HL-60 (cell line): ENCODE data around the gene ACTR6.

ENCODE experiments used
- DNase-seq, 2 experiments: peaks; one replicate each; pipeline ENCODE4 v3.0.0-alpha.2; 2010 to 2020; ENCODE audit warnings: low read depth in 1 of 2, low spot score in 1 of 2
- H3K27ac ChIP-seq: fragments of 250-450 bp; sonication (Bioruptor Pico); replicated peaks from 2 replicates; pipeline ENCODE4 v1.5.1; 2020; ENCODE audit warnings: mild to moderate bottlenecking, moderate library complexity
- H3K27me3 ChIP-seq: fragments of 250-450 bp; sonication (Bioruptor Pico); 2 replicates; pipeline ENCODE4 v1.5.1; 2021; ENCODE audit warnings: mild to moderate bottlenecking, moderate library complexity; ENCODE audit not compliant: insufficient read depth, poor library complexity, severe bottlenecking
- H3K4me3 ChIP-seq: replicated peaks from 2 replicates; pipeline ENCODE4 v1.5.1; 2011; ENCODE audit warnings: mild to moderate bottlenecking, control low read depth, low read length; ENCODE audit not compliant: insufficient read depth
- CTCF ChIP-seq: IDR thresholded peaks from one replicate; pipeline ENCODE4 v1.5.1; 2011; ENCODE audit warnings: low read length, control low read depth, inconsistent platforms; ENCODE audit not compliant: insufficient read depth
- GABPA ChIP-seq: IDR thresholded peaks from 2 replicates; pipeline ENCODE4 v1.6.1; 2012; ENCODE audit warnings: low read depth
- POLR2AphosphoS5 ChIP-seq: IDR thresholded peaks from 2 replicates; pipeline ENCODE4 v1.6.1; 2012; ENCODE audit warnings: low read depth
- REST ChIP-seq: IDR thresholded peaks from 2 replicates; pipeline ENCODE4 v1.6.1; 2012; ENCODE audit warnings: low read depth; ENCODE audit not compliant: insufficient replicate concordance
- SPI1 ChIP-seq: IDR thresholded peaks from 2 replicates; pipeline ENCODE4 v1.6.1; 2012; ENCODE audit warnings: low read depth, mild to moderate bottlenecking, borderline replicate concordance

The ACTR6 gene

DNA sequence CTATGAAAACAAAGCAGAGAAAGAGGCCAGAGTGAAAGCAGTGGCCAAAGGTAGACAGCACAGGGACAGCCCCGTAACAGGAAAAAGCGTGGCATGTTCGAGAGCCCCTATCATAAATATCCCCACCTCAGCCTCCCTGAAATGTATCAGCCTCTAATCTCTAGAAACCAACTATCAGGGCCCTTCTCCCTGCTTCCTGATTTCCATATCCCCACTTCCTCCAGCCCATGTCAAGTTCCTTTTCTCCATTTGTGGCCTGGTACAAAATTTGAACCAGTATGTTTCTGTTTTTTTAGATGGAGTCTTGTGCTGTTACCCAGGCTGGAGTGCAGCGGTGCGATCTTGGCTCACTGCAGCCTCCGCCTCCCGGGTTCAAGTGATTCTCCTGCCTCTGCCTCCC is 49.3 kb downstream of the ACTR6 start:
- no peak for TF ChIP-seq POLR2AphosphoS5
- TF ChIP-seq SPI1 = peak; percentile 41; the same call in 1 of the 2 replicates
- no peak for TF ChIP-seq GABPA
- TF ChIP-seq CTCF = no peak
- no peak for TF ChIP-seq REST
- Histone ChIP-seq H3K4me3 (no peak overlapping the region), H3K27me3 (no peaks in the 10 kb centered on the region), H3K27ac (no peak overlapping the region)
- DNase-seq = no peak

GRCh38 chr12:100251917-100252316 is 51.3 kb downstream of the ACTR6 start:
- Histone ChIP-seq H3K4me3 (no peak overlapping the region), H3K27ac (no peak overlapping the region), H3K27me3 (no peaks in the 10 kb centered on the region)
- DNase-seq = no peak
- TF ChIP-seq POLR2AphosphoS5 (no peak), REST (no peak), SPI1 (no peak), CTCF (no peak), GABPA (no peak)

DNA sequence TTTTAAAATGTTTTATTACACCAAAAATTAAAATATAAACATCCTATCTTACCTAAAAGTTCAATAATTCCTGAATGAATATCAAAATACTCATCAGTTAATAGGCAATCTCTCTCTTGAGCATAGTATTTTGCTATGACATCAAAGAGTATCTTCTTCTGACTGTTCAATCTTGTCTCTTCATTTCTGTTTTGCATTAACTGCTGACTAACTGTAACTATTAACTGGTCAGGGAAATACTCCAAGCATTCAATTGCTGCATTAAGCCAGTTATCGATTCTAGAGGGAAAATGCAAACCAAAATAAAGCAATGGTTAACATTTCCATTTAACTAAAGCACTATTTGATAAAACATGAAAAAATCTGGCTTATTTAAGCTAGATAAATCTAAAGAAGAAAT is 52.8 kb downstream of the ACTR6 start:
- H3K27ac ChIP-seq = no peak overlapping the region
- DNase-seq = no peak
- TF ChIP-seq REST (no peak), GABPA (no peak), SPI1 (no peak), POLR2AphosphoS5 (no peak), CTCF (no peak)
- no peaks in the 10 kb centered on the region for H3K27me3 ChIP-seq
- no peak overlapping the region for H3K4me3 ChIP-seq
